ENCODE measurements around the gene KCNIP4.

GRCh38 chr4:20883231-20883630 lies 1065.3 kb downstream of the KCNIP4 start:
- TF ChIP-seq ZNF274 (IDR thresholded peaks at IDR 0.05; ENCODE audit: low read depth, low read length) (no peak), YY1 (IDR thresholded peaks at IDR 0.05; ENCODE audit: insufficient read depth, insufficient read length) (no peak), SUZ12 (IDR thresholded peaks at IDR 0.05; ENCODE audit: extremely low read depth, insufficient read depth, insufficient read length) (no peak)
